ENCODE measurements around the gene GPC3. TPM values are rescaled to one million over a fixed set of nuclear protein-coding genes. Genes with fewer than 3 reads are reported as not detected.

The GPC3 gene
- total RNA-seq, 1 experiment from 2014 or later: 32.4 TPM

- CTCF ChIA-PET: no interaction called here
- POLR2A ChIA-PET: no interaction called here
- H3K27ac Mint-ChIP-seq: no peak overlapping the region
Measured at GRCh38 chrX:133834771-133835170, 150.6 kb downstream of the GPC3 start.

GRCh38 chrX:133819546-133819945 lies 165.8 kb downstream of the GPC3 start:
- ChIA-PET CTCF (no interaction called here), POLR2A (no interaction called here)
- no peaks in the 10 kb centered on the region for H3K9me3 Mint-ChIP-seq
- no peaks in the 10 kb centered on the region for H3K4me1 Mint-ChIP-seq
- no peak overlapping the region for H3K4me3 Mint-ChIP-seq
- no peak for DNase-seq (ENCODE audit: low spot score)
- no peaks in the 10 kb centered on the region for H3K36me3 Mint-ChIP-seq
- no peaks in the 10 kb centered on the region for H3K27me3 Mint-ChIP-seq (ENCODE audit: low read depth)
- H3K27ac Mint-ChIP-seq: no peak overlapping the region
- ATAC-seq: no peak
- TF ChIP-seq MYBL2 (CRISPR knock-in tag; IDR thresholded peaks at IDR 0.05) (no peak), JUN (CRISPR knock-in tag; IDR thresholded peaks at IDR 0.05) (no peak), ERG (CRISPR knock-in tag; IDR thresholded peaks at IDR 0.05) (no peak), AFF4 (CRISPR knock-in tag; IDR thresholded peaks at IDR 0.05; ENCODE audit: borderline replicate concordance) (no peak)
- TF ChIP-seq, protein P1, sequence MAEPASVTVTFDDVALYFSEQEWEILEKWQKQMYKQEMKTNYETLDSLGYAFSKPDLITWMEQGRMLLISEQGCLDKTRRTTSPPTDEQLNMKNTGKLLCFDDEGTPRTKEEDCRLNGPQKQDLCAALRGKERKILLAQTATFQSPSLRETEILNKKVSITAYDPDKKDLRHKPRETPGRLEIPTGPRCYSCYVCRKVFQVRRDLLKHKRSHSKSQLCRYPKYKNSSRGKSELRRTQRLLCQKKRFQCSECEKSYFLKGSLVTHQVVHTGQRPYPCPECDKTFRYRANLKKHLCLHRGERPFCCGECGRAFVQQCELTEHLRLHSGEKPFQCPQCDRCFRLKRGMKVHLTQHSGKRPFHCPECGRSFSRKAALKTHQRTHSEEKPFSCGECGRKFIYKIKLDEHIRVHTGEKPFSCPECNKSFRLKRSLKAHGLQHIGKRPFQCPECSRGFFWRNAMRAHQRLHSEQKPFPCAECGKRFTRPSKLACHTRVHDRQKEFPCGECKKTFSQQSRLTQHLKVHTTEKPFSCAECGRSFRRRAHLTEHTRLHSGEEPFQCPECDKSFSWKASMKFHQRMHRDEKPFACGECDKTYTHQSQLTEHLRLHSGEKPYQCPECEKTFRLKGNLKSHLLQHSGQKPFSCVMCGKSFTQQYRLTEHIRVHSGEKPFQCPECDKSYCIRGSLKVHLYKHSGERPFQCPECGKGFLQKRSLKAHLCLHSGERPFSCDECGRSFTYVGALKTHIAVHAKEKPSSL (CRISPR knock-in tag; conservative IDR thresholded peaks at IDR 0.05): no peak
- TF ChIP-seq, protein P2, sequence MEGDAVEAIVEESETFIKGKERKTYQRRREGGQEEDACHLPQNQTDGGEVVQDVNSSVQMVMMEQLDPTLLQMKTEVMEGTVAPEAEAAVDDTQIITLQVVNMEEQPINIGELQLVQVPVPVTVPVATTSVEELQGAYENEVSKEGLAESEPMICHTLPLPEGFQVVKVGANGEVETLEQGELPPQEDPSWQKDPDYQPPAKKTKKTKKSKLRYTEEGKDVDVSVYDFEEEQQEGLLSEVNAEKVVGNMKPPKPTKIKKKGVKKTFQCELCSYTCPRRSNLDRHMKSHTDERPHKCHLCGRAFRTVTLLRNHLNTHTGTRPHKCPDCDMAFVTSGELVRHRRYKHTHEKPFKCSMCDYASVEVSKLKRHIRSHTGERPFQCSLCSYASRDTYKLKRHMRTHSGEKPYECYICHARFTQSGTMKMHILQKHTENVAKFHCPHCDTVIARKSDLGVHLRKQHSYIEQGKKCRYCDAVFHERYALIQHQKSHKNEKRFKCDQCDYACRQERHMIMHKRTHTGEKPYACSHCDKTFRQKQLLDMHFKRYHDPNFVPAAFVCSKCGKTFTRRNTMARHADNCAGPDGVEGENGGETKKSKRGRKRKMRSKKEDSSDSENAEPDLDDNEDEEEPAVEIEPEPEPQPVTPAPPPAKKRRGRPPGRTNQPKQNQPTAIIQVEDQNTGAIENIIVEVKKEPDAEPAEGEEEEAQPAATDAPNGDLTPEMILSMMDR (IDR thresholded peaks at IDR 0.05): no peak

More at GRCh38 chrX:133834771-133835170, 150.6 kb downstream of the GPC3 start:
- Mint-ChIP-seq H3K4me1 (peaks cover 7% of the 10 kb centered on the region; the same call in 1 of the 2 replicates), H3K4me3 (no peak overlapping the region), H3K27me3 (ENCODE audit: low read depth) (no peaks in the 10 kb centered on the region), H3K36me3 (no peaks in the 10 kb centered on the region), H3K9me3 (no peaks in the 10 kb centered on the region)
- TF ChIP-seq E2F1 (CRISPR knock-in tag; IDR thresholded peaks at IDR 0.05): no peak
- no peak for TF ChIP-seq E2F5 (CRISPR knock-in tag; IDR thresholded peaks at IDR 0.05)
- no peak for TF ChIP-seq HMGA2 (CRISPR knock-in tag; IDR thresholded peaks at IDR 0.05)
- TF ChIP-seq, protein P3, sequence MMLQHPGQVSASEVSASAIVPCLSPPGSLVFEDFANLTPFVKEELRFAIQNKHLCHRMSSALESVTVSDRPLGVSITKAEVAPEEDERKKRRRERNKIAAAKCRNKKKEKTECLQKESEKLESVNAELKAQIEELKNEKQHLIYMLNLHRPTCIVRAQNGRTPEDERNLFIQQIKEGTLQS (CRISPR knock-in tag; conservative IDR thresholded peaks at IDR 0.05): no peak
- TF ChIP-seq, protein P2 (IDR thresholded peaks at IDR 0.05): no peak
- TF ChIP-seq, protein P4, sequence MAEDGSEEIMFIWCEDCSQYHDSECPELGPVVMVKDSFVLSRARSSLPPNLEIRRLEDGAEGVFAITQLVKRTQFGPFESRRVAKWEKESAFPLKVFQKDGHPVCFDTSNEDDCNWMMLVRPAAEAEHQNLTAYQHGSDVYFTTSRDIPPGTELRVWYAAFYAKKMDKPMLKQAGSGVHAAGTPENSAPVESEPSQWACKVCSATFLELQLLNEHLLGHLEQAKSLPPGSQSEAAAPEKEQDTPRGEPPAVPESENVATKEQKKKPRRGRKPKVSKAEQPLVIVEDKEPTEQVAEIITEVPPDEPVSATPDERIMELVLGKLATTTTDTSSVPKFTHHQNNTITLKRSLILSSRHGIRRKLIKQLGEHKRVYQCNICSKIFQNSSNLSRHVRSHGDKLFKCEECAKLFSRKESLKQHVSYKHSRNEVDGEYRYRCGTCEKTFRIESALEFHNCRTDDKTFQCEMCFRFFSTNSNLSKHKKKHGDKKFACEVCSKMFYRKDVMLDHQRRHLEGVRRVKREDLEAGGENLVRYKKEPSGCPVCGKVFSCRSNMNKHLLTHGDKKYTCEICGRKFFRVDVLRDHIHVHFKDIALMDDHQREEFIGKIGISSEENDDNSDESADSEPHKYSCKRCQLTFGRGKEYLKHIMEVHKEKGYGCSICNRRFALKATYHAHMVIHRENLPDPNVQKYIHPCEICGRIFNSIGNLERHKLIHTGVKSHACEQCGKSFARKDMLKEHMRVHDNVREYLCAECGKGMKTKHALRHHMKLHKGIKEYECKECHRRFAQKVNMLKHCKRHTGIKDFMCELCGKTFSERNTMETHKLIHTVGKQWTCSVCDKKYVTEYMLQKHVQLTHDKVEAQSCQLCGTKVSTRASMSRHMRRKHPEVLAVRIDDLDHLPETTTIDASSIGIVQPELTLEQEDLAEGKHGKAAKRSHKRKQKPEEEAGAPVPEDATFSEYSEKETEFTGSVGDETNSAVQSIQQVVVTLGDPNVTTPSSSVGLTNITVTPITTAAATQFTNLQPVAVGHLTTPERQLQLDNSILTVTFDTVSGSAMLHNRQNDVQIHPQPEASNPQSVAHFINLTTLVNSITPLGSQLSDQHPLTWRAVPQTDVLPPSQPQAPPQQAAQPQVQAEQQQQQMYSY (CRISPR knock-in tag; IDR thresholded peaks at IDR 0.05): no peak
- DNase-seq (ENCODE audit: low spot score) (no peak), ATAC-seq (no peak)
